ENCODE results near the gene MTNR1A. TPM values are rescaled to one million over a fixed set of nuclear protein-coding genes. Genes with fewer than 3 reads are reported as not detected.

The MTNR1A gene
- polyA plus RNA-seq, 2 of the 4 experiments (the other 2 are of a cell fraction) = 0.17 to 0.47 TPM

DNA sequence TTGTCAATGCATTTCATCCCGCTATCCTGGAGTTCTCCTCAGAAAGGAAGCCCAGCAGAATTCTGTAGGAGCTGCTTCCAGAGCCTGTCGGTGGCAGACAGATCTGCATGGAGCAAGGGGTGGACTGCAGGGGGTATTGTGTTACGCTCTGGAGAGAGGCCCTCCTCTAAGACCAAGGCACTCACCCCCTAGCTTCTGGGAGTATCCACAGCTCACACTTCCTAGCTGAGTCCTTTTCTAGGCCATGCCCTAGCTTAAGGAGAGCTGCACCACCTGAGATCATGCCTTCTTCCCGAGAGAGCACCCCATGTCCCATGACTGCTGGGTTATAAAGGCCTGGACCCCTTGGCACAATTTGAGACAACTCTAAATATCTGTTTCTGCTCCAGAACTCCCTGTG lies 39.1 kb downstream of the MTNR1A start:
- Histone ChIP-seq H3K27ac (no peak overlapping the region), H3K4me2 (no peak overlapping the region), H3K4me3 (no peak overlapping the region), H3K4me1 (no peaks in the 10 kb centered on the region), H3K9me3 (no peaks in the 10 kb centered on the region)
- ATAC-seq (no peak), FAIRE-seq (no peak), DNase-seq (ENCODE audit: low read depth in 1 of 2, low spot score in 1 of 2) (no peak)
- ChIA-PET POLR2A (no interaction called here), CTCF (interaction anchor here (1.2 kb wide), 1 partner anchor 11 kb away, joined by 6 read pairs; no protein-coding TSS in a partner anchor)
- TF ChIP-seq MAZ (IDR thresholded peaks at IDR 0.05; ENCODE audit: borderline replicate concordance, low read depth, low read length) = no peak
- no peak for TF ChIP-seq HOXA7 (CRISPR knock-in tag; IDR thresholded peaks at IDR 0.05)
- TF ChIP-seq RFX5 (IDR thresholded peaks at IDR 0.05) = no peak
- no peak for TF ChIP-seq GATA3 (IDR thresholded peaks at IDR 0.05; ENCODE audit: borderline replicate concordance)
- TF ChIP-seq, protein P1, sequence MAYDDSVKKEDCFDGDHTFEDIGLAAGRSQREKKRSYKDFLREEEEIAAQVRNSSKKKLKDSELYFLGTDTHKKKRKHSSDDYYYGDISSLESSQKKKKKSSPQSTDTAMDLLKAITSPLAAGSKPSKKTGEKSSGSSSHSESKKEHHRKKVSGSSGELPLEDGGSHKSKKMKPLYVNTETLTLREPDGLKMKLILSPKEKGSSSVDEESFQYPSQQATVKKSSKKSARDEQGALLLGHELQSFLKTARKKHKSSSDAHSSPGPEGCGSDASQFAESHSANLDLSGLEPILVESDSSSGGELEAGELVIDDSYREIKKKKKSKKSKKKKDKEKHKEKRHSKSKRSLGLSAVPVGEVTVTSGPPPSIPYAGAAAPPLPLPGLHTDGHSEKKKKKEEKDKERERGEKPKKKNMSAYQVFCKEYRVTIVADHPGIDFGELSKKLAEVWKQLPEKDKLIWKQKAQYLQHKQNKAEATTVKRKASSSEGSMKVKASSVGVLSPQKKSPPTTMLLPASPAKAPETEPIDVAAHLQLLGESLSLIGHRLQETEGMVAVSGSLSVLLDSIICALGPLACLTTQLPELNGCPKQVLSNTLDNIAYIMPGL (CRISPR knock-in tag; IDR thresholded peaks at IDR 0.05; ENCODE audit: borderline replicate concordance) = no peak
- TF ChIP-seq NFE2L2 (conservative IDR thresholded peaks at IDR 0.05; ENCODE audit: low read length) = no peak
- TF ChIP-seq ZNF302 (CRISPR knock-in tag; IDR thresholded peaks at IDR 0.05) = no peak
- no peak for TF ChIP-seq KDM5A (IDR thresholded peaks at IDR 0.05)
- no peak for TF ChIP-seq FOSL2 (IDR thresholded peaks at IDR 0.05)
- no peak for TF ChIP-seq FOSL2 (CRISPR knock-in tag; IDR thresholded peaks at IDR 0.05)
- TF ChIP-seq MYC (IDR thresholded peaks at IDR 0.05; ENCODE audit: borderline replicate concordance, low read length) = no peak
- TF ChIP-seq, protein P2, sequence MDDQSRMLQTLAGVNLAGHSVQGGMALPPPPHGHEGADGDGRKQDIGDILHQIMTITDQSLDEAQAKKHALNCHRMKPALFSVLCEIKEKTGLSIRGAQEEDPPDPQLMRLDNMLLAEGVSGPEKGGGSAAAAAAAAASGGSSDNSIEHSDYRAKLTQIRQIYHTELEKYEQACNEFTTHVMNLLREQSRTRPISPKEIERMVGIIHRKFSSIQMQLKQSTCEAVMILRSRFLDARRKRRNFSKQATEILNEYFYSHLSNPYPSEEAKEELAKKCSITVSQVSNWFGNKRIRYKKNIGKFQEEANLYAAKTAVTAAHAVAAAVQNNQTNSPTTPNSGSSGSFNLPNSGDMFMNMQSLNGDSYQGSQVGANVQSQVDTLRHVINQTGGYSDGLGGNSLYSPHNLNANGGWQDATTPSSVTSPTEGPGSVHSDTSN (IDR thresholded peaks at IDR 0.05) = no peak
- TF ChIP-seq KDM1A (IDR thresholded peaks at IDR 0.05; ENCODE audit: low read depth) = no peak
- TF ChIP-seq CHD4 (IDR thresholded peaks at IDR 0.05; ENCODE audit: borderline replicate concordance) = no peak
- no peak for TF ChIP-seq RARB (CRISPR knock-in tag; IDR thresholded peaks at IDR 0.05)
- TF ChIP-seq, protein P3, sequence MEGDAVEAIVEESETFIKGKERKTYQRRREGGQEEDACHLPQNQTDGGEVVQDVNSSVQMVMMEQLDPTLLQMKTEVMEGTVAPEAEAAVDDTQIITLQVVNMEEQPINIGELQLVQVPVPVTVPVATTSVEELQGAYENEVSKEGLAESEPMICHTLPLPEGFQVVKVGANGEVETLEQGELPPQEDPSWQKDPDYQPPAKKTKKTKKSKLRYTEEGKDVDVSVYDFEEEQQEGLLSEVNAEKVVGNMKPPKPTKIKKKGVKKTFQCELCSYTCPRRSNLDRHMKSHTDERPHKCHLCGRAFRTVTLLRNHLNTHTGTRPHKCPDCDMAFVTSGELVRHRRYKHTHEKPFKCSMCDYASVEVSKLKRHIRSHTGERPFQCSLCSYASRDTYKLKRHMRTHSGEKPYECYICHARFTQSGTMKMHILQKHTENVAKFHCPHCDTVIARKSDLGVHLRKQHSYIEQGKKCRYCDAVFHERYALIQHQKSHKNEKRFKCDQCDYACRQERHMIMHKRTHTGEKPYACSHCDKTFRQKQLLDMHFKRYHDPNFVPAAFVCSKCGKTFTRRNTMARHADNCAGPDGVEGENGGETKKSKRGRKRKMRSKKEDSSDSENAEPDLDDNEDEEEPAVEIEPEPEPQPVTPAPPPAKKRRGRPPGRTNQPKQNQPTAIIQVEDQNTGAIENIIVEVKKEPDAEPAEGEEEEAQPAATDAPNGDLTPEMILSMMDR (IDR thresholded peaks at IDR 0.05) = no peak
- TF ChIP-seq JUNB (IDR thresholded peaks at IDR 0.05) = no peak
- 17% methylated on average over 3 of the region's 4 CpGs for WGBS (ENCODE audit: missing lambda C conversion rate)

DNA sequence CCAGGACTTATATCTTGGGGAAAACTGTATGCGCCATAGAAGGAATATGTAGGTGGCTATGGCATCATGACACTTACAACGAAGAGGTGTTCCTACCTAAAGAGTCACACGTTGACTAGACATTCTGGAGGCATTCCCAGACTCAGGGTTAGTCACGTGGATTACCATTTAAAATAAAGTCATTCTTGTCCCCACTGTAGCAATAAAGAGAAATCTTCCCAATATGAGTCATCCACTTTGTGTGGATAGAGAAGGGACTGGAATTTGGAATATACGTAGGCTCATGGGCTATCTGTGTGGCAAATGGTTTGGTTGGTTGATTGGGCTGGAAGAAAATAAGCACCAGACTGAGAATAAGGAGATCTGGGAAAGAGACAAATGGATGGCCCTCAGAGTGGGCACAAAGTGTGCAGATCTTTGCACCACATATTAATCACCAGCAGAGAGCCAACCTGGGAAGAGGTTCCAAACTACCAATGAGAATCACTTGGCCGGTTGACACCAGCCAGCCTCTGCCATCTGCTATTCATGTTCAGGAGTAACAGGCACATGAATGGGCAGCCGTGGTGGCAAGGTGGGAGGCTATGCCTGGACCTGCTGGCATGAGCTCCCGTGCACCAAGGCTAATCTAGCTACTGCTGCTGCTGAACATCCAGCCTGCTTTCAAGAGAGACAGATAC lies 41.0 kb downstream of the MTNR1A start:
- CTCF ChIA-PET = no interaction called here
- TF ChIP-seq, protein P4, sequence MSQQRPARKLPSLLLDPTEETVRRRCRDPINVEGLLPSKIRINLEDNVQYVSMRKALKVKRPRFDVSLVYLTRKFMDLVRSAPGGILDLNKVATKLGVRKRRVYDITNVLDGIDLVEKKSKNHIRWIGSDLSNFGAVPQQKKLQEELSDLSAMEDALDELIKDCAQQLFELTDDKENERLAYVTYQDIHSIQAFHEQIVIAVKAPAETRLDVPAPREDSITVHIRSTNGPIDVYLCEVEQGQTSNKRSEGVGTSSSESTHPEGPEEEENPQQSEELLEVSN (IDR thresholded peaks at IDR 0.05; ENCODE audit: borderline replicate concordance, low read depth) = no peak
- TF ChIP-seq RCOR1 (IDR thresholded peaks at IDR 0.05; ENCODE audit: low read depth, low read length) (no peak), FOXS1 (CRISPR knock-in tag; IDR thresholded peaks at IDR 0.05) (no peak), CBX2 (IDR thresholded peaks at IDR 0.05; ENCODE audit: borderline replicate concordance, low read depth) (no peak), FOSB (CRISPR knock-in tag; IDR thresholded peaks at IDR 0.05) (no peak), JUNB (IDR thresholded peaks at IDR 0.05) (no peak), POLR2AphosphoS2 (conservative IDR thresholded peaks at IDR 0.05; ENCODE audit: low read length) (no peak), NPAS2 (CRISPR knock-in tag; IDR thresholded peaks at IDR 0.05; ENCODE audit: borderline replicate concordance) (no peak), MAFK (IDR thresholded peaks at IDR 0.05; ENCODE audit: partially characterized antibody) (no peak), HDAC2 (IDR thresholded peaks at IDR 0.05) (no peak), TP53 (CRISPR knock-in tag; IDR thresholded peaks at IDR 0.05) (no peak), RAD21 (conservative IDR thresholded peaks at IDR 0.05 in 1 of 2, IDR thresholded peaks at IDR 0.05 in 1 of 2) (no peak), BHLHE40 (IDR thresholded peaks at IDR 0.05; ENCODE audit: low read depth, low read length) (no peak), POLR2A (IDR thresholded peaks at IDR 0.05; ENCODE audit: low read length) (no peak), EHF (CRISPR knock-in tag; IDR thresholded peaks at IDR 0.05) (no peak)
- TF ChIP-seq, protein P5, sequence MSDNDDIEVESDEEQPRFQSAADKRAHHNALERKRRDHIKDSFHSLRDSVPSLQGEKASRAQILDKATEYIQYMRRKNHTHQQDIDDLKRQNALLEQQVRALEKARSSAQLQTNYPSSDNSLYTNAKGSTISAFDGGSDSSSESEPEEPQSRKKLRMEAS (IDR thresholded peaks at IDR 0.05) = no peak
- TF ChIP-seq, protein P2 (IDR thresholded peaks at IDR 0.05) = no peak
- TF ChIP-seq, protein P6, sequence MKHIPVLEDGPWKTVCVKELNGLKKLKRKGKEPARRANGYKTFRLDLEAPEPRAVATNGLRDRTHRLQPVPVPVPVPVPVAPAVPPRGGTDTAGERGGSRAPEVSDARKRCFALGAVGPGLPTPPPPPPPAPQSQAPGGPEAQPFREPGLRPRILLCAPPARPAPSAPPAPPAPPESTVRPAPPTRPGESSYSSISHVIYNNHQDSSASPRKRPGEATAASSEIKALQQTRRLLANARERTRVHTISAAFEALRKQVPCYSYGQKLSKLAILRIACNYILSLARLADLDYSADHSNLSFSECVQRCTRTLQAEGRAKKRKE (CRISPR knock-in tag; IDR thresholded peaks at IDR 0.05; ENCODE audit: low read depth) = no peak

More for the DNA sequence above, 41.0 kb downstream of the MTNR1A start:
- H3K9me3 ChIP-seq = no peaks in the 10 kb centered on the region; the same call in 2 of the 3 replicates
- POLR2A ChIA-PET = no interaction called here
- 50% methylated on average over 8 of the region's 8 CpGs for WGBS (ENCODE audit: missing lambda C conversion rate)
- H3K4me1 ChIP-seq = no peaks in the 10 kb centered on the region
- DNase-seq (ENCODE audit: low read depth in 1 of 2, low spot score in 1 of 2) (peak in 1 of 2 experiments; percentile 1), FAIRE-seq (no peak), ATAC-seq (no peak)
- H3K27ac ChIP-seq = no peak overlapping the region
- H3K4me3 ChIP-seq = no peak overlapping the region
- no peak overlapping the region for H3K4me2 ChIP-seq

Measured in A549 (cell line).